ENCODE results near the gene LUC7L3. TPM values are rescaled to one million over a fixed set of nuclear protein-coding genes. Genes with fewer than 3 reads are reported as not detected.

LUC7L3 gene
- total RNA-seq, 1 experiment from 2014 or later: 154 TPM

DNA sequence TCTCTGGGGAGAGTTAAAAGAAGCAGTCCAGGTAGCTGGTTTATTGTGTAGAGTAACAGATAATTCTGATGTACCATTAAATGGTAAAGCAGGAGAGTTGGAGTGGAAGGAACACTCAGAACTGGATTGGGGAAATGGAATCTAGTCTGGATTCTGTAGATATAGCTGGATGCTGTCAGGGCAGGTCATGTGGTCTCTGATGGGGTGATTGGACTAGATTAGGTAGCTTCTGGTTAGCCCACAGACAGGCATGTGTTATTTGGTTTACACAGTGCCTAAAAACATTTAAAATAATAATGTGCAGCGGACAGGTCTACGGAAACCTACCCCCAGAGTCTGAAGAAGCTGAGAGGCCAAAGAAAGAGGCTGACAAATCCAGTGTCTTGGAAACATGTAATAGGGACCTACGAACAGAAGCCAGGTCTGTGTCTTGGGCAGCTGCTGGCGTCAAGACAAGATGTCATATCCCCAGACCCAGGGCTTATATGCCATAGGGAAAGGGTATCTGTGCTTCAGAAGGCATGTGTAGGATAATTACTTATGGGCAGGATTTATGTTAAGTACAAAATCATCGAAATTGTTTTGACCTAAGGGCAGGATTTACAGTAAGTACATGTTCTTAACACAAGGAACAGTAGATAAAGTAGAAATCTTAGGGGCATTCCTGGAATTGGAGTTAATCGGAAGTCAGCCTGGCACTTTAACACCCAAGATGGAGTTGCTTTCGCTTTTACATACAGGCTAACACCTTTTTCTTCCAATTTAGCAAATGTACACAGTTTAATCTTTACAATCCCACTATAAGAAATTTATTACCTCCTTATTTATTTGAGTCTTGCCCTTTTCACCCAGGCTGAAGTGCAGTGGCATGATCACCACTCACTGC, 12.4 kb downstream of the LUC7L3 start:
- Histone ChIP-seq H3K9me3 (ENCODE audit: control insufficient read depth, low read depth, low read length) (no peaks in the 10 kb centered on the region), H3K4me2 (ENCODE audit: insufficient read depth, insufficient read length, low read length) (no peak overlapping the region), H3K18ac (ENCODE audit: insufficient read length, low read depth, low read length) (no peak overlapping the region), H3T11ph (ENCODE audit: low read length) (no peak overlapping the region), H3K79me2 (ENCODE audit: insufficient read depth, low read length) (peaks cover 72% of the 10 kb centered on the region), H3K27ac (ENCODE audit: insufficient read length, low read depth, low read length) (no peak overlapping the region), H2BK5ac (ENCODE audit: insufficient read length, low read length) (no peak overlapping the region), H3K27me3 (ENCODE audit: insufficient read depth, low read length) (no peaks in the 10 kb centered on the region), H3K4ac (ENCODE audit: low read depth, low read length) (no peak overlapping the region), H2BK120ac (ENCODE audit: low read depth, low read length, poor library complexity, severe bottlenecking) (no peak overlapping the region), H3K23ac (ENCODE audit: insufficient read length, low read depth, low read length) (no peak overlapping the region), H3K14ac (ENCODE audit: insufficient read depth, low read length) (no peak overlapping the region), H4K8ac (replicated peaks; ENCODE audit: insufficient read length, low read depth, low read length) (no peak overlapping the region), H2BK12ac (ENCODE audit: insufficient read length, low read depth, low read length) (no peak overlapping the region), H2BK15ac (ENCODE audit: low read depth, low read length) (no peak overlapping the region), H3K79me1 (ENCODE audit: insufficient read depth, low read depth, low read length, poor library complexity, severe bottlenecking) (peaks cover 14% of the 10 kb centered on the region), H3K56ac (ENCODE audit: insufficient read length, low read depth, low read length) (no peak overlapping the region), H4K20me1 (ENCODE audit: control insufficient read depth, insufficient read depth, insufficient read length) (no peaks in the 10 kb centered on the region), H2AK5ac (ENCODE audit: insufficient read length, low read length) (no peak overlapping the region), H3K9ac (ENCODE audit: extremely low read depth, insufficient read length, low read length) (no peak overlapping the region), H3K4me1 (ENCODE audit: insufficient read depth, low read length) (no peaks in the 10 kb centered on the region), H4K91ac (ENCODE audit: insufficient read length, low read depth, low read length) (no peak overlapping the region), H2AFZ (ENCODE audit: low read length) (no peak overlapping the region), H4K5ac (ENCODE audit: insufficient read length, low read depth, low read length) (no peak overlapping the region), H2BK20ac (ENCODE audit: low read depth, low read length, poor library complexity, severe bottlenecking) (no peak overlapping the region), H3K23me2 (ENCODE audit: insufficient read length, low read depth, low read length, poor library complexity, severe bottlenecking) (no peaks in the 10 kb centered on the region)
- Mint-ChIP-seq H3K27me3 (ENCODE audit: low read depth) (no peaks in the 10 kb centered on the region), H3K4me1 (peaks cover 11 to 19% of the 10 kb centered on the region in 2 experiments), H3K27ac (peak overlapping the region in 2 of 3 experiments; percentile 69 to 83; a peak in 4 of 7 replicates), H3K9me3 (no peaks in the 10 kb centered on the region), H3K36me3 (ENCODE audit: insufficient read depth in 1 of 3, low read depth in 3 of 3) (peaks cover 0 to 16% (median 9%) of the 10 kb centered on the region in 3 experiments; a peak in 6 of 7 replicates), H3K4me3 (no peak overlapping the region)
- TF ChIP-seq, protein P1, sequence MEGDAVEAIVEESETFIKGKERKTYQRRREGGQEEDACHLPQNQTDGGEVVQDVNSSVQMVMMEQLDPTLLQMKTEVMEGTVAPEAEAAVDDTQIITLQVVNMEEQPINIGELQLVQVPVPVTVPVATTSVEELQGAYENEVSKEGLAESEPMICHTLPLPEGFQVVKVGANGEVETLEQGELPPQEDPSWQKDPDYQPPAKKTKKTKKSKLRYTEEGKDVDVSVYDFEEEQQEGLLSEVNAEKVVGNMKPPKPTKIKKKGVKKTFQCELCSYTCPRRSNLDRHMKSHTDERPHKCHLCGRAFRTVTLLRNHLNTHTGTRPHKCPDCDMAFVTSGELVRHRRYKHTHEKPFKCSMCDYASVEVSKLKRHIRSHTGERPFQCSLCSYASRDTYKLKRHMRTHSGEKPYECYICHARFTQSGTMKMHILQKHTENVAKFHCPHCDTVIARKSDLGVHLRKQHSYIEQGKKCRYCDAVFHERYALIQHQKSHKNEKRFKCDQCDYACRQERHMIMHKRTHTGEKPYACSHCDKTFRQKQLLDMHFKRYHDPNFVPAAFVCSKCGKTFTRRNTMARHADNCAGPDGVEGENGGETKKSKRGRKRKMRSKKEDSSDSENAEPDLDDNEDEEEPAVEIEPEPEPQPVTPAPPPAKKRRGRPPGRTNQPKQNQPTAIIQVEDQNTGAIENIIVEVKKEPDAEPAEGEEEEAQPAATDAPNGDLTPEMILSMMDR (conservative IDR thresholded peaks at IDR 0.05): no peak
- no CpG with 5 or more reads among the region's 7 CpGs for WGBS (ENCODE audit: extremely low coverage, insufficient read length, low lambda C conversion rate)
- no peak for DNase-seq
